ENCODE measurements around the gene RCSD1. TPM values are rescaled to one million over a fixed set of nuclear protein-coding genes. Genes with fewer than 3 reads are reported as not detected.

The RCSD1 gene
- total RNA-seq, 1 experiment from 2014 or later: 0.50 TPM

GRCh38 chr1:167685844-167686243 lies 55.8 kb downstream of the RCSD1 start:
- Mint-ChIP-seq H3K27ac (no peak overlapping the region), H3K36me3 (no peaks in the 10 kb centered on the region), H3K27me3 (ENCODE audit: low read depth) (no peaks in the 10 kb centered on the region), H3K9me3 (no peaks in the 10 kb centered on the region), H3K4me3 (no peak overlapping the region), H3K4me1 (peaks cover 39% of the 10 kb centered on the region)
- no peak for DNase-seq (ENCODE audit: low spot score)
- TF ChIP-seq STAT6 (CRISPR knock-in tag; conservative IDR thresholded peaks at IDR 0.05; ENCODE audit: low read depth): no peak
- TF ChIP-seq GRHL2 (CRISPR knock-in tag; IDR thresholded peaks at IDR 0.05; ENCODE audit: insufficient replicate concordance, severe bottlenecking): no peak
- TF ChIP-seq, protein P1, sequence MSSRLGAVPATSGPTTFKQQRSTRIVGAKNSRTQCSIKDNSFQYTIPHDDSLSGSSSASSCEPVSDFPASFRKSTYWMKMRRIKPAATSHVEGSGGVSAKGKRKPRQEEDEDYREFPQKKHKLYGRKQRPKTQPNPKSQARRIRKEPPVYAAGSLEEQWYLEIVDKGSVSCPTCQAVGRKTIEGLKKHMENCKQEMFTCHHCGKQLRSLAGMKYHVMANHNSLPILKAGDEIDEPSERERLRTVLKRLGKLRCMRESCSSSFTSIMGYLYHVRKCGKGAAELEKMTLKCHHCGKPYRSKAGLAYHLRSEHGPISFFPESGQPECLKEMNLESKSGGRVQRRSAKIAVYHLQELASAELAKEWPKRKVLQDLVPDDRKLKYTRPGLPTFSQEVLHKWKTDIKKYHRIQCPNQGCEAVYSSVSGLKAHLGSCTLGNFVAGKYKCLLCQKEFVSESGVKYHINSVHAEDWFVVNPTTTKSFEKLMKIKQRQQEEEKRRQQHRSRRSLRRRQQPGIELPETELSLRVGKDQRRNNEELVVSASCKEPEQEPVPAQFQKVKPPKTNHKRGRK (CRISPR knock-in tag; IDR thresholded peaks at IDR 0.05; ENCODE audit: borderline replicate concordance): no peak
- TF ChIP-seq MXD4 (CRISPR knock-in tag; IDR thresholded peaks at IDR 0.05; ENCODE audit: borderline replicate concordance): no peak
- TF ChIP-seq FOXP1 (CRISPR knock-in tag; IDR thresholded peaks at IDR 0.05; ENCODE audit: borderline replicate concordance): no peak
- no peak for TF ChIP-seq ELF4 (CRISPR knock-in tag; IDR thresholded peaks at IDR 0.05; ENCODE audit: low read depth)
- TF ChIP-seq, protein P2, sequence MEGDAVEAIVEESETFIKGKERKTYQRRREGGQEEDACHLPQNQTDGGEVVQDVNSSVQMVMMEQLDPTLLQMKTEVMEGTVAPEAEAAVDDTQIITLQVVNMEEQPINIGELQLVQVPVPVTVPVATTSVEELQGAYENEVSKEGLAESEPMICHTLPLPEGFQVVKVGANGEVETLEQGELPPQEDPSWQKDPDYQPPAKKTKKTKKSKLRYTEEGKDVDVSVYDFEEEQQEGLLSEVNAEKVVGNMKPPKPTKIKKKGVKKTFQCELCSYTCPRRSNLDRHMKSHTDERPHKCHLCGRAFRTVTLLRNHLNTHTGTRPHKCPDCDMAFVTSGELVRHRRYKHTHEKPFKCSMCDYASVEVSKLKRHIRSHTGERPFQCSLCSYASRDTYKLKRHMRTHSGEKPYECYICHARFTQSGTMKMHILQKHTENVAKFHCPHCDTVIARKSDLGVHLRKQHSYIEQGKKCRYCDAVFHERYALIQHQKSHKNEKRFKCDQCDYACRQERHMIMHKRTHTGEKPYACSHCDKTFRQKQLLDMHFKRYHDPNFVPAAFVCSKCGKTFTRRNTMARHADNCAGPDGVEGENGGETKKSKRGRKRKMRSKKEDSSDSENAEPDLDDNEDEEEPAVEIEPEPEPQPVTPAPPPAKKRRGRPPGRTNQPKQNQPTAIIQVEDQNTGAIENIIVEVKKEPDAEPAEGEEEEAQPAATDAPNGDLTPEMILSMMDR (IDR thresholded peaks at IDR 0.05): no peak
- no peak for TF ChIP-seq RELA (CRISPR knock-in tag; IDR thresholded peaks at IDR 0.05; ENCODE audit: borderline replicate concordance)
- TF ChIP-seq AR (CRISPR knock-in tag; IDR thresholded peaks at IDR 0.05): no peak
- TF ChIP-seq ZNF263 (CRISPR knock-in tag; IDR thresholded peaks at IDR 0.05; ENCODE audit: low read depth): no peak
- TF ChIP-seq, protein P3, sequence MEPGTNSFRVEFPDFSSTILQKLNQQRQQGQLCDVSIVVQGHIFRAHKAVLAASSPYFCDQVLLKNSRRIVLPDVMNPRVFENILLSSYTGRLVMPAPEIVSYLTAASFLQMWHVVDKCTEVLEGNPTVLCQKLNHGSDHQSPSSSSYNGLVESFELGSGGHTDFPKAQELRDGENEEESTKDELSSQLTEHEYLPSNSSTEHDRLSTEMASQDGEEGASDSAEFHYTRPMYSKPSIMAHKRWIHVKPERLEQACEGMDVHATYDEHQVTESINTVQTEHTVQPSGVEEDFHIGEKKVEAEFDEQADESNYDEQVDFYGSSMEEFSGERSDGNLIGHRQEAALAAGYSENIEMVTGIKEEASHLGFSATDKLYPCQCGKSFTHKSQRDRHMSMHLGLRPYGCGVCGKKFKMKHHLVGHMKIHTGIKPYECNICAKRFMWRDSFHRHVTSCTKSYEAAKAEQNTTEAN (CRISPR knock-in tag; IDR thresholded peaks at IDR 0.05): no peak
- TF ChIP-seq OVOL2 (CRISPR knock-in tag; IDR thresholded peaks at IDR 0.05; ENCODE audit: borderline replicate concordance): no peak
- POLR2A ChIA-PET: no interaction called here
- no peak for ATAC-seq
- CTCF ChIA-PET: interaction anchor here (1.0 to 3.7 kb wide), 4 partner anchors 20 to 196 kb away, joined by 3 to 54 read pairs (median 24); no protein-coding TSS in a partner anchor

- Mint-ChIP-seq H3K27ac (no peak overlapping the region), H3K27me3 (ENCODE audit: low read depth) (peaks cover 5% of the 10 kb centered on the region; the same call in 1 of the 2 replicates), H3K4me3 (no peak overlapping the region), H3K9me3 (no peaks in the 10 kb centered on the region), H3K36me3 (no peaks in the 10 kb centered on the region), H3K4me1 (peaks cover 39% of the 10 kb centered on the region)
- ChIA-PET CTCF (interaction anchor here (0.6 to 3.7 kb wide), 40 partner anchors 10 to 468 kb away, joined by 3 to 54 read pairs (median 5); partner anchors contain the start of gene CREG1), POLR2A (interaction anchor here (0.6 to 0.8 kb wide), 2 partner anchors 53 to 134 kb away, joined by 3 to 4 read pairs; no protein-coding TSS in a partner anchor)
- TF ChIP-seq, protein P2 (IDR thresholded peaks at IDR 0.05): peak; percentile 85
- TF ChIP-seq NFATC4 (CRISPR knock-in tag; IDR thresholded peaks at IDR 0.05): no peak
- peak; percentile 24 for ATAC-seq
- peak; percentile 86 for DNase-seq (ENCODE audit: low spot score)
These were observed 58.0 kb downstream of the RCSD1 start for GRCh38 chr1:167687919-167688519.

Measured in WTC11 (cell line).